Measurements from ENCODE around the gene EGLN2. TPM values are rescaled to one million over a fixed set of nuclear protein-coding genes. Genes with fewer than 3 reads are reported as not detected.

The EGLN2 gene
- total RNA-seq = 100 to 1,000 TPM; 121 to 126 TPM

DNA sequence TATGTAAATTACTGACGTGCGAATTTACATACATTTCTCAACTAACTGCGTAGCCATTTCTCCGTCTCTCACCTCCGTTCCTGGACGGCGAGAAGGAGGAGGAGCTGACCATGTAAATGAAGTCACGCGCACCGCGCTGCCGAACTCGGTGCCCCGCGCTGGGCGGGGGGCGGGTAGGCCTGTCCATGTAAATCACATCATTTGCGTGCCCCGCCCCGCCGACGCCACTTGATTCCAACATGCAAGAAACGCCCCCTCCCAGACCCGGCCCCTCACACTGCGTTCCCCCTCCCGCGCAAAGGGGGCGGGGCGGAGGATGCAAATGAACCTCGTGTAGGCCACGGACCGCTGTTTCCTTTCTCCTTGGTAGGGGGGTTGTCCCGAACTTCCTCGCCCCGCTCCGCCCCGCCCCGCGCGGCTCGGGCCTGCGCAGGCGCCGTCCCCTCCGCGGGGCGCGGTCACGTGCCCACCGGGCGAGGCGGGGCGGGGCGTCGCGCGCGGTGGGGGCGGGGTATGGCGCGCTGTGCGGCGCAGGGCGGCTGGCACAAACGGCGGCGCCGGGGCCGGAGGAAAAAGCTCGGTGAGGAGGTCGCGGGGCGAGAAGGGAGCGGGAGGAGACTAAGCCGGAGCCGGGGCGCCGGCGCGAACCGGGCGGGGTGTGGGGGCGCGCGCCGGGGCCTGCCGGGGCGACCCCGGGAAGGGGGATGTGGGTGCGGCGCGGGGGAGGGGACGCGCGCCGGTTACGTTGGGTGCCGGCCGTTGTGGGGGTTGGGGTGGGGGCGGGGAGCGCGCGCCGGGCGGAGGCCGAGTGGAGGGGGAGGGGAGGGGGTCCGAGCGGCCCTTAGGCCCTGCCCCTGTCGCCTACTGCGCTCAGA lies at the start of gene EGLN2:
Gene EGLN2 (plus strand): TSS at position 509 of the 875 bp plus-strand sequence. CDS start 1,382 bp downstream, outside the sequence.
- peak within 1 kb of the TSS; percentile 95 for H3K4me3 Mint-ChIP-seq
- POLR2A ChIA-PET = interaction anchor here (0.6 to 3.9 kb wide), 9 partner anchors 8 to 373 kb away, joined by 3 to 38 read pairs (median 3); partner anchors contain the start of genes ACTMAP, RAB4B and SNRPA
- DNase-seq = peak; percentile 100
- peaks cover 59% of the 10 kb centered on the region for H3K4me1 Mint-ChIP-seq (ENCODE audit: low read depth)
- H3K27ac Mint-ChIP-seq = peak within 1 kb of the TSS; percentile 96
- H3K36me3 Mint-ChIP-seq (ENCODE audit: low read depth) = peaks cover 38% of the 10 kb centered on the region
- ATAC-seq = peak; percentile 86
- CTCF ChIA-PET = interaction anchor here (0.7 to 3.8 kb wide), 15 partner anchors 8 to 136 kb away, joined by 3 to 49 read pairs (median 4); partner anchors contain the start of genes ACTMAP, RAB4B and SNRPA
- no peaks in the 10 kb centered on the region for H3K9me3 Mint-ChIP-seq (ENCODE audit: insufficient read depth)
- H3K27me3 Mint-ChIP-seq (ENCODE audit: low read depth) = no peaks in the 10 kb centered on the region

DNA sequence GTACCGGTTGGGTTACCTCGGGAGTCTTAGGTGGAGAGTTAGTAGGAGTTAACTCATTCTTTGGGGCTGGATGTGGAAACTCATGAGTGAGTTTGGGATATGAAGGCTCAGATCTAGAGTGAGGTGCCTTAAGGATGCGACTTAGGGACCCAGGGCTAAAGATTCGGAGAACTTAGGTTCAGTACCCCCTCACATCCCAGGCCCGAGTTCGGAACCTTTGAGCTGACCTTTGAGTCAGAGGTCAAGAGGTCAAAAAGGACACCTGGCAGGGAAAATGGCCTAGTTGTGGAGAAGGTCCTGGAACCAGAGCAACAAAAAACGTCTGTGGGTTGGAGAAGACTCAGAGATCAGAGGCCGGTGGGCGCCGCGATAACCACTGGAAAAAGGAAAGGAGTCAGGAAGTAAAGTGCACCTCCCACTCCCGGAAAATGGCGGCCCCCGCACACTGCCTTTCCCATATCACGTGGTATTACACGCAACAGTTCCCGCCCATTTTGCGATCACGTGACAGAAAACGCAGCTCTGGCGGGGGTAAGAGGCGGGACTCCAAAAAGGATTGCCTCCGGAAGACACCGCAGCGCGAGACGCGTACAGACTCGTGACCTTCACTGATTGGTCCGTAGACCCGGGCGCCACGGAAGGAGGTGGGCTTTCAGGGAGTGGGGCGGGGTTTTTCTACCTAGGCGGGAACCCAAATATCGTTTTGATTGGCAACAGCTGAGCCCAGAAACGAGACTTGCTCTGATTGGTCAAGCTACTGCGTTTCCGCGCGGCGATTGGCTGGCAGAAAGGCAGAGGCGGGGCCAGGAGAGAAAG lies 48.7 kb upstream of the EGLN2 start, which contains the start of gene ACTMAP:
Gene ACTMAP (minus strand): TSS at position 420 of the 816 bp plus-strand sequence. CDS start 674 bp downstream, outside the sequence.
- DNase-seq (peak; percentile 100), ATAC-seq (peak; percentile 86)
- POLR2A ChIA-PET = interaction anchor here (0.5 to 10.1 kb wide), 8 partner anchors 8 to 818 kb away, joined by 3 to 94 read pairs (median 4); partner anchors contain the start of genes COQ8B, EGLN2, ITPKC and NUMBL
- CTCF ChIA-PET = interaction anchor here (0.6 to 3.0 kb wide), 16 partner anchors 9 to 512 kb away, joined by 3 to 16 read pairs (median 4); partner anchors contain the start of genes COQ8B, EGLN2, ITPKC and RAB4B
- peaks cover 39% of the 10 kb centered on the region for H3K36me3 Mint-ChIP-seq (ENCODE audit: low read depth)
- peak within 1 kb of the TSS; percentile 97 for H3K27ac Mint-ChIP-seq
- H3K27me3 Mint-ChIP-seq (ENCODE audit: low read depth) = no peaks in the 10 kb centered on the region
- H3K9me3 Mint-ChIP-seq (ENCODE audit: insufficient read depth) = no peaks in the 10 kb centered on the region
- H3K4me3 Mint-ChIP-seq = peak within 1 kb of the TSS; percentile 89
- peaks cover 38% of the 10 kb centered on the region for H3K4me1 Mint-ChIP-seq (ENCODE audit: low read depth)

DNA sequence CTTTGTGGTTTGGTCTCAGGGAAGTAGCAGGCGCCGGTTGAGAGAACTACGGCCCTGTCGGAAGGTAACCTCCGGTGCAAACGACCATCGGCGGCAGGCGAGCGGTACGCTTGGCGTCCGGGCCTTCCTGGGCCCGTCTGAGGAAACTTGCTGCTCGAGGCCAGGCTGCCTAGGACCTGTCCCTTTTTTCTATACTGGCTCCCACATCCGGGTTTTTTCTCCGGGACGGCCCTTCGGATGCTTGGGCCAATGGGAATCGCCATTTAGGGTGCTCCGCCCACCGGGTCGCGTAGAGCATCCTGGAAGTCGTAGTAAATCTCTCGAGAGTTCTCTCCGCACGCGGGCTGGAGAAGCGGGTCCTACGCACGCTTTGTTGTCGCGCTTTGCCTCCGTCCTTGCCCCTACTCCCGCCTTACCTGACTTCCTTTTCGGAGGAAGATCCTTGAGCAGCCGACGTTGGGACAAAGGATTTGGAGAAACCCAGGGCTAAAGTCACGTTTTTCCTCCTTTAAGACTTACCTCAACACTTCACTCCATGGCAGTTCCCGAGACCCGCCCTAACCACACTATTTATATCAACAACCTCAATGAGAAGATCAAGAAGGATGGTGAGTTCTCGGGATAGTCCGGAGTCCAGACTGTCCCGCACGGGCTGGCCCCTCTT lies 48.0 kb upstream of the EGLN2 start, which contains the start of gene SNRPA:
Gene SNRPA (plus strand): TSS at position 330 of the 664 bp plus-strand sequence. CDS start 206 bp downstream, at position 536.
- peaks cover 46% of the 10 kb centered on the region for H3K36me3 Mint-ChIP-seq (ENCODE audit: low read depth)
- POLR2A ChIA-PET = interaction anchor here (0.5 to 10.1 kb wide), 9 partner anchors 9 to 818 kb away, joined by 3 to 94 read pairs (median 4); partner anchors contain the start of genes COQ8B, EGLN2, ITPKC and NUMBL
- peak within 1 kb of the TSS; percentile 89 for H3K4me3 Mint-ChIP-seq
- peak; percentile 77 for ATAC-seq
- CTCF ChIA-PET = interaction anchor here (0.6 to 3.0 kb wide), 15 partner anchors 9 to 511 kb away, joined by 3 to 16 read pairs (median 4); partner anchors contain the start of genes COQ8B, EGLN2, ITPKC and RAB4B
- DNase-seq = peak; percentile 98
- no peaks in the 10 kb centered on the region for H3K9me3 Mint-ChIP-seq (ENCODE audit: insufficient read depth)
- peaks cover 46% of the 10 kb centered on the region for H3K4me1 Mint-ChIP-seq (ENCODE audit: low read depth)
- peak within 1 kb of the TSS; percentile 97 for H3K27ac Mint-ChIP-seq
- H3K27me3 Mint-ChIP-seq (ENCODE audit: low read depth) = no peaks in the 10 kb centered on the region

DNA sequence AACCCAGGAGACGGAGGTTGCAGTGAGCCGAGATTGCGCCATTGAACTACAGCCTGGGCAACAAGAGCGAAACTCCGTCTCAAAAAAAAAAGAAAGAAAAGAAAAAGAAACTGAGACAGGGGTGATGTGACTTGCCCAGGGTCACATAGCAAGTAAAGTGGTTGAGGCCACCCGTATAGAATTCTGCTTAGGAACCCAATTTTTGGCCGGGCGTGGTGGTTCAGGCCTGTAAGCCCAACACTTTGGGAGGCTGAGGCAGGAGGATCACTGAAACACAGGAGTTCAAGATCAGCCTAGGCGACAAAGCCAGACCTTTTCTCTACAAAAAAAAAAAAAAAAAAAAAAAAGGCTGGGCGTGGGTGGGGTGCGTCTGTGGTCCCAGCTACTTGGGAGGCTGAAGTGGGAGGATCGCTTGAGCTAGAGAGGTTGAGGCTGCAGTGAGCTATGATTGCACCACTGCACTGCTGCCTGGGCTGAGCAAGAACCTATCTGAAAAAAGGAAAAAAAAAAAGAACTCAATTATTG lies 46.7 kb upstream of the EGLN2 start:
- Mint-ChIP-seq H3K36me3 (ENCODE audit: low read depth) (peaks cover 57% of the 10 kb centered on the region), H3K4me1 (ENCODE audit: low read depth) (peaks cover 59% of the 10 kb centered on the region), H3K4me3 (peak overlapping the region; percentile 89), H3K9me3 (ENCODE audit: insufficient read depth) (no peaks in the 10 kb centered on the region), H3K27ac (peak overlapping the region; percentile 97), H3K27me3 (ENCODE audit: low read depth) (no peaks in the 10 kb centered on the region)
- DNase-seq (no peak), ATAC-seq (no peak)
- POLR2A ChIA-PET = interaction anchor here (0.5 to 10.1 kb wide), 7 partner anchors 10 to 1916 kb away, joined by 3 to 94 read pairs (median 3); partner anchors contain the start of genes EGLN2 and RAB4B
- CTCF ChIA-PET = interaction anchor here (0.7 to 3.1 kb wide), 8 partner anchors 21 to 1668 kb away, joined by 3 to 21 read pairs (median 4); partner anchors contain the start of genes COQ8B, EGLN2, ITPKC and RAB4B

DNA sequence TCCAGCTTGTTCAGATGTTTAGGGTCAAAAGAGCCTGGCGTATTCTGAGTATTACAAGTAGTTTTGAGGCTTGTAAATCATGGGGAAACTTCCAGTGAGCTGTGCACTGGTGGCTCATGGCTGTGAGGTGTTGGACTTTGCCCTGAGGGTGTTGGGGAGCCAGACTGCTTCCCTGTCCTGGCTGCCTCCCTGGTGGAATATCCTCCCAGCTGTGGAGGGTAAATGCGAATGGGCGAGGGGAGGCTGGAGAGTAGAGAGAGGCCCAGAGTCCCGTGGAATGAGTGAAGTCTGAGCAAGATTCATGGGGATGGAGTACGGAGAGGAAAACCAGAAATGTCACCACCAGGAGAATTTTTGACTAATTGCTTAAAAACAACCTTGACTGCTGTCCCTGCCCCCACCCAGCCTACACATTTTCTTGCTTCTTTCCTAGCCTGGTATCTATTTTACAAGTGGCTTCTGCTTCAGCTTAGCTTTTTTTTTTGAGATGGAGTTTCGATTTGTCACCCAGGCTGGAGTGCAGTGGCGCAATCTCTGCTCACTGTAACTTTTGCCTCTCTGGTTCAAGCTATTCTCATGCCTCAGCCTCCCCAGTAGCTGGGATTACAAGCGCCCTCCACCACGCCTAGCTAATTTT lies 44.3 kb upstream of the EGLN2 start:
- Mint-ChIP-seq H3K36me3 (ENCODE audit: low read depth) (peaks cover 71% of the 10 kb centered on the region), H3K27me3 (ENCODE audit: low read depth) (no peaks in the 10 kb centered on the region), H3K9me3 (ENCODE audit: insufficient read depth) (no peaks in the 10 kb centered on the region), H3K4me3 (peak overlapping the region; percentile 76), H3K4me1 (ENCODE audit: low read depth) (peaks cover 57% of the 10 kb centered on the region), H3K27ac (peak overlapping the region; percentile 84)
- POLR2A ChIA-PET = interaction anchor here (1.0 to 10.1 kb wide), 5 partner anchors 11 to 51 kb away, joined by 3 to 94 read pairs (median 4); partner anchors contain the start of genes COQ8B, ITPKC and RAB4B
- DNase-seq = no peak
- CTCF ChIA-PET = interaction anchor here (1.1 to 3.5 kb wide), 8 partner anchors 9 to 64 kb away, joined by 3 to 27 read pairs (median 7); partner anchors contain the start of genes EGLN2 and RAB4B
- no peak for ATAC-seq

DNA sequence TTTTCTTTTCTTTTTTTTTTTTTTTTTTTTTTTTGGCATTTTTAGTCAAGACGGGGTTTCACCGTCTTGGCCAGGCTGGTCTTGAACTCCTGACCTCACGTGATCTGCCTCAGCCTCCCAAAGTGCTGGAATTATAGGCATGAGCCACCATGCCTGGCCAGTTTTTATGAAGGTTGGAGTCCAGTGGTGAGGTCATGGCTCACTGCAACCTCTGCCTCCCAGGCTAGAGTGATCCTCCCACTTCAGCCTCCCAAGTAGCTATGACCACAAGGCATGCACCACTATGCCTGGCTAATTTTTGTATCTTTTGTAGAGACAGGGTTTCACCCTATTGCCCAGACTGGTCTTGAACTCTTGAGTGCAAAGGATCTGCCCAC lies 43.8 kb upstream of the EGLN2 start:
- POLR2A ChIA-PET = interaction anchor here (1.0 to 10.1 kb wide), 3 partner anchors 11 to 50 kb away, joined by 4 to 94 read pairs (median 8); partner anchors contain the start of gene RAB4B
- H3K36me3 Mint-ChIP-seq (ENCODE audit: low read depth) = peaks cover 72% of the 10 kb centered on the region
- no peaks in the 10 kb centered on the region for H3K9me3 Mint-ChIP-seq (ENCODE audit: insufficient read depth)
- peaks cover 55% of the 10 kb centered on the region for H3K4me1 Mint-ChIP-seq (ENCODE audit: low read depth)
- ATAC-seq = no peak
- peak overlapping the region; percentile 31 for H3K4me3 Mint-ChIP-seq
- H3K27ac Mint-ChIP-seq = peak overlapping the region; percentile 77
- CTCF ChIA-PET = interaction anchor here (1.0 to 3.5 kb wide), 6 partner anchors 10 to 64 kb away, joined by 3 to 27 read pairs (median 7); partner anchors contain the start of genes EGLN2 and RAB4B
- DNase-seq = no peak
- no peaks in the 10 kb centered on the region for H3K27me3 Mint-ChIP-seq (ENCODE audit: low read depth)

DNA sequence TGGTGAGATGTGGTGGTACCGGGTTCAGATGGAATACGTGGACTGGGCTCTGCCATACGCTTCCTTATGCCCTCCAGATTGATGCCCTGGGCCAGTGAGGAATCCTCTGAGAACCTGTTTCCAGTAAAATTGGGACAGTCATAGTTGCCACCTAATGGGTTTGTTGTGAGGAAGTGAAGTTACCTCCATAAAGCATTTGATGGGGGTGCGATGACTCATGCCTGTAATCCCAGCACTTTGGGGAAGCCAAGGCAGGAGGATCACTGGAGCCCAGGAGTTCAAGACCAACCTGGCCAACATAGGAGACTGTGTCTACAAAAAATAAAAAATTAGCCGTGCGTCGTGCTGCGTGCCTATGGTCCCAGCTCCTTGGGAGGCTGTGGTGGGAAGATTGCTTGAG lies 43.2 kb upstream of the EGLN2 start:
- no peak for ATAC-seq
- Mint-ChIP-seq H3K9me3 (ENCODE audit: insufficient read depth) (no peaks in the 10 kb centered on the region), H3K27ac (peak overlapping the region; percentile 77), H3K4me1 (ENCODE audit: low read depth) (peaks cover 60% of the 10 kb centered on the region), H3K36me3 (ENCODE audit: low read depth) (peaks cover 75% of the 10 kb centered on the region), H3K4me3 (peak overlapping the region; percentile 31), H3K27me3 (ENCODE audit: low read depth) (no peaks in the 10 kb centered on the region)
- POLR2A ChIA-PET = interaction anchor here (1.0 to 10.1 kb wide), 3 partner anchors 13 to 22 kb away, joined by 3 to 94 read pairs (median 3); partner anchors contain the start of gene RAB4B
- no peak for DNase-seq
- CTCF ChIA-PET = interaction anchor here (1.0 to 3.5 kb wide), 5 partner anchors 15 to 63 kb away, joined by 3 to 27 read pairs (median 8); partner anchors contain the start of genes EGLN2 and RAB4B

DNA sequence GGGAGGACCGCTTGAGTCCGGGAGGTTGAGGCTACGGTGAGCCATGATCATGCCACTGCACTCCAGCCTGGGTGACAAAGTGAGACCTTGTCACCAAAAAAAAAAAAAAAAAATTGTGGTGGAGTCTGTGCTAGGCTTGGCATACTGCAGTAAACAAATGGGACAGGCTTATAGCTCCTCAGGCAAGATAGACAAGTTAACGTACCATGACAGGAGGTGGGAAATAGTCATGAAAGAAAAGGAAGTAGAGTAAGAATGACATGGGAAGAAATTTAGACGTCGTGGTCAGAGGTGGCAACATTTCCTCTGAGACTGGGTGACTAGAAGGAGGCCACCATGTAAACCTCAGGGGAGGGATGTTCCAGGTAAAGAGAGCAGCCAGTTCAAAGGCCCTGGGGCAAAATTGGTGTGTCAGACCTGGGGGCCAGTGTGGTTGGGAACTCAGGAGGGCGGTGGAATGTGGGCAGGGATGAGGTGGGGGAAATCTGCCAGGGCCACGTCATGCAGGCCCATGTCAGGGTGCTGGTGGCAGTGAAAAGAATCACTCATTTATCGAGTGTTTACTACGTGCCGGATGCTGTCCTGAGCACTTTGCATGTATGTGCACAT lies 42.4 kb upstream of the EGLN2 start:
- no peaks in the 10 kb centered on the region for H3K27me3 Mint-ChIP-seq (ENCODE audit: low read depth)
- DNase-seq (no peak), ATAC-seq (peak; percentile 9)
- peak overlapping the region; percentile 42 for H3K4me3 Mint-ChIP-seq
- CTCF ChIA-PET = interaction anchor here (2.0 to 3.5 kb wide), 2 partner anchors 21 to 50 kb away, joined by 8 to 27 read pairs; partner anchors contain the start of gene RAB4B
- H3K27ac Mint-ChIP-seq = peak overlapping the region; percentile 83
- POLR2A ChIA-PET = interaction anchor here (0.7 to 10.1 kb wide), 5 partner anchors 14 to 151 kb away, joined by 3 to 94 read pairs (median 3); partner anchors contain the start of gene RAB4B
- H3K4me1 Mint-ChIP-seq (ENCODE audit: low read depth) = peaks cover 65% of the 10 kb centered on the region
- peaks cover 74% of the 10 kb centered on the region for H3K36me3 Mint-ChIP-seq (ENCODE audit: low read depth)
- H3K9me3 Mint-ChIP-seq (ENCODE audit: insufficient read depth) = no peaks in the 10 kb centered on the region

DNA sequence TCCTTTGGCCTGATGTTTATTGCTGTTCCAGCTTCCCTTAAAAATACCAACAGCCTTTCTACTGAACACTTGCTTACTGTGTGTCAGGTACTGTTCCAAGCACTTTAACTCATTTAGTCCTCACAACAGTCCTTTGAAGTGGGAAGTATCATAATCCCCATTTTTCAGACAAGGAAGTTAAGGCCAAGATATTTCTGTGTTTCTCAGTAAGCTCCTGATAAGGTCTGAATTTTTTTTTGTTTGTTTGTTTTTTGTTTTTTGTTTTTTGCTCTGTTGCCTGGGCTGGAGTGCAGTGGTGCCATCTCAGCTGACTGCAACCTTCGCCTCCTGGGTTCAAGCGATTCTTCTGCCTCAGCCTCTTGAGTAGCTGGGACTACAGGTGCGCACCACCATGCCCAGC lies 40.5 kb upstream of the EGLN2 start:
- Mint-ChIP-seq H3K9me3 (ENCODE audit: insufficient read depth) (no peaks in the 10 kb centered on the region), H3K27ac (peak overlapping the region; percentile 43)

More for the DNA sequence above, 40.5 kb upstream of the EGLN2 start:
- POLR2A ChIA-PET = interaction anchor here (1.3 kb wide), 1 partner anchor 20 kb away, joined by 4 read pairs; no protein-coding TSS in a partner anchor
- CTCF ChIA-PET = interaction anchor here (1.6 to 1.7 kb wide), 2 partner anchors 19 to 49 kb away, joined by 5 read pairs; partner anchors contain the start of gene RAB4B
- ATAC-seq (no peak), DNase-seq (no peak)
- Mint-ChIP-seq H3K4me1 (ENCODE audit: low read depth) (peaks cover 75% of the 10 kb centered on the region), H3K27me3 (ENCODE audit: low read depth) (no peaks in the 10 kb centered on the region), H3K36me3 (ENCODE audit: low read depth) (peaks cover 79% of the 10 kb centered on the region), H3K4me3 (no peak overlapping the region)

All from activated CD8-positive, alpha-beta T cell treated with anti-CD3 and anti-CD28 coated beads, Interleukin-2, amount 10 ng/mL, durations not matched to agents 7 days and 5 days (primary cell).